ENCODE data around the gene CLASP1. TPM values are rescaled to one million over a fixed set of nuclear protein-coding genes. Genes with fewer than 3 reads are reported as not detected.
"Not testable (repeated sequence)": the region's sequence is repeated elsewhere in the genome, so short reads cannot be mapped to it uniquely, and the experiment has no call there.

Gene CLASP1
- total RNA-seq, 2 experiments from 2014 or later = 64.4 to 75.9 TPM

- ATAC-seq (ENCODE audit: low read depth) = peak; percentile 94
Measured at GRCh38 chr2:121649596-121650314, 493 bp upstream of the CLASP1 start.

GRCh38 chr2:121648206-121649148, 785 bp downstream of the CLASP1 start:
- Mint-ChIP-seq H3K36me3 (peaks cover 12% of the 10 kb centered on the region), H3K27ac (peak overlapping the region; percentile 99), H3K9me3 (no peaks in the 10 kb centered on the region), H3K27me3 (no peaks in the 10 kb centered on the region), H3K4me1 (peaks cover 43% of the 10 kb centered on the region), H3K4me3 (peak overlapping the region; percentile 96)
- ATAC-seq (ENCODE audit: low read depth) = peak; percentile 18
- DNase-seq = peak; percentile 71
- POLR2A ChIA-PET = interaction anchor here (1.2 to 5.0 kb wide), 6 partner anchors 31 to 117 kb away, joined by 3 to 101 read pairs (median 18); partner anchors contain the start of genes NIFK and RNU4ATAC

More at GRCh38 chr2:121649596-121650314, 493 bp upstream of the CLASP1 start:
- Mint-ChIP-seq H3K4me3 (peak overlapping the region; percentile 96), H3K4me1 (peaks cover 46% of the 10 kb centered on the region), H3K27ac (peak overlapping the region; percentile 99), H3K36me3 (peaks cover 19% of the 10 kb centered on the region), H3K27me3 (no peaks in the 10 kb centered on the region), H3K9me3 (no peaks in the 10 kb centered on the region)
- POLR2A ChIA-PET = interaction anchor here (0.5 to 5.0 kb wide), 13 partner anchors 13 to 127 kb away, joined by 3 to 101 read pairs (median 4); partner anchors contain the start of genes NIFK and RNU4ATAC
- peak; percentile 83 for DNase-seq

GRCh38 chr2:121647396-121647795, 1.9 kb downstream of the CLASP1 start:
- Mint-ChIP-seq H3K9me3 (no peaks in the 10 kb centered on the region), H3K36me3 (peaks cover 15% of the 10 kb centered on the region), H3K27ac (peak overlapping the region; percentile 44), H3K27me3 (no peaks in the 10 kb centered on the region), H3K4me3 (peak overlapping the region; percentile 96), H3K4me1 (peaks cover 36% of the 10 kb centered on the region)
- DNase-seq (no peak), ATAC-seq (ENCODE audit: low read depth) (no peak)
- POLR2A ChIA-PET = interaction anchor here (5.0 kb wide), 1 partner anchor 116 kb away, joined by 101 read pairs; the partner anchor contains the start of gene RNU4ATAC

GRCh38 chr2:121644715-121645114, 4.5 kb downstream of the CLASP1 start:
- Mint-ChIP-seq H3K36me3 (peaks cover 23% of the 10 kb centered on the region), H3K27ac (no peak overlapping the region), H3K9me3 (no peaks in the 10 kb centered on the region), H3K27me3 (no peaks in the 10 kb centered on the region), H3K4me1 (peaks cover 32% of the 10 kb centered on the region), H3K4me3 (no peak overlapping the region)
- DNase-seq = no peak
- POLR2A ChIA-PET = no interaction called here
- no peak for ATAC-seq (ENCODE audit: low read depth)

DNA sequence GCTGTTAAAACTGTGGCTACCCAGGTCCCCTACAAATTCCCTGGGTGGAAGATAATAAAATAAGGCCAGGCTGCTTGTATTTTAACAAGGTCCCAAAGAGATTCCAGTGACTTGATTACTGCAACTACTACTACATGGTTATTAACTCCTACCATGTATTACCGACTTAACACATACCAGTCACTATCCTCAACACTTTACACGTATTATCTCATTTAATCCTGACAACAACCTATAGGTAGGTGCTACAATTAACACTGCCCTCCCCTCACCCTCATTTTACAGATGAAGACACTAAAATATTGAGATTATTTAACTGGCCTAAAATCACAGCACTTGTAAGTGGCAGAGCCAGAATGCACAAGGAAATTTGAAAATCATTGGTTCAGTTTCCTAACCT, 5.4 kb downstream of the CLASP1 start:
- H3K4me1 Mint-ChIP-seq = peaks cover 32% of the 10 kb centered on the region
- peaks cover 2% of the 10 kb centered on the region for H3K9me3 Mint-ChIP-seq
- no peaks in the 10 kb centered on the region for H3K27me3 Mint-ChIP-seq
- H3K27ac Mint-ChIP-seq = no peak overlapping the region
- ATAC-seq (ENCODE audit: low read depth) (no peak), DNase-seq (no peak)
- H3K4me3 Mint-ChIP-seq = no peak overlapping the region
- peaks cover 30% of the 10 kb centered on the region for H3K36me3 Mint-ChIP-seq
- POLR2A ChIA-PET = interaction anchor here (2.0 kb wide), 1 partner anchor 113 kb away, joined by 7 read pairs; the partner anchor contains the start of gene RNU4ATAC

DNA sequence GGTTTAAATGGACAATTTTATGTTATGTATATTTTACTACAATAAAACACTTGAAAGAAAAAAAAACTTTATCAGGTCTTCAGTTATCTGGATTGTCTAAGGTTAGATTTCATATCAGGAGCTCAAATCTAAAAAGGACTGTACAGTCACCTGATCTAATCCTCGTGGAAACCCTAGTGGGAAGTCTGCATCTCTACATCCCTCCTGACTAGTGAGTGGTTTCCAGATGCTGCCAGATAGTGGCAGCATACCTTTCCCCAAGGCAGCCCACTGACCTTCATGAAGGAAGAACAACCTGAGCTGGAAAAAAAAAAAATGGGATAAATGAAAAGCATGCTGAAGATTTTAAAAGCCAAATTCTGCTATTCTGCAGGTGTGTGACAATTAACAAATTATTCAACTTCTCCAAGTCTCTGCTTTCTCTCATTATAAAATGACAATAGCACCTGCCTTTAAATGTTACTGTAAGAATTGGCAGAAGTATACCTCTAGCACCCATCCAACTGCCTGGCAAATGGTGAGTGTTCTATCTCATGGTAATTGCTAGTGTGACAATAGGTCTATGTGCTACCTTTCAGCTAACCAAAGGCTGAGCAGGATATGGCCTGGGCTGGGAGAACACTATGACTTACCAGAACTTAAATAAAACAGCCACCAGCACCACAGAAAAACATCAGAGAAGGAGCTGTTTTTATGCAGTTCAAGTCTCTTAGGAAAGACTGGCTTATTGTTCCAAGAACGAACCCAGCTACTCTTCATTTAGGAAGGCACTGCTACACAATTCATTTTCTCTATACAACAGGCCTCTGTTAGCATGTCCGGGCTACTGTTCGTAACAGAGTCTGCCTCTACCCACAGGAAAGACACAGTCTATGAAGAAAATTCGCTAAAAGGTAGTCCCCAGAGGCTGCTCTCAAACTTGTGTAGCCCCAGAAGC, 8.6 kb downstream of the CLASP1 start:
- H3K4me3 Mint-ChIP-seq = no peak overlapping the region
- H3K9me3 Mint-ChIP-seq = peaks cover 9% of the 10 kb centered on the region
- peaks cover 22% of the 10 kb centered on the region for H3K4me1 Mint-ChIP-seq
- POLR2A ChIA-PET = interaction anchor here (0.7 kb wide), 1 partner anchor 110 kb away, joined by 3 read pairs; the partner anchor contains the start of gene RNU4ATAC
- peaks cover 41% of the 10 kb centered on the region for H3K36me3 Mint-ChIP-seq
- H3K27me3 Mint-ChIP-seq = no peaks in the 10 kb centered on the region
- ATAC-seq (ENCODE audit: low read depth) (peak; percentile 60), DNase-seq (no peak)
- peak overlapping the region; percentile 56 for H3K27ac Mint-ChIP-seq

DNA sequence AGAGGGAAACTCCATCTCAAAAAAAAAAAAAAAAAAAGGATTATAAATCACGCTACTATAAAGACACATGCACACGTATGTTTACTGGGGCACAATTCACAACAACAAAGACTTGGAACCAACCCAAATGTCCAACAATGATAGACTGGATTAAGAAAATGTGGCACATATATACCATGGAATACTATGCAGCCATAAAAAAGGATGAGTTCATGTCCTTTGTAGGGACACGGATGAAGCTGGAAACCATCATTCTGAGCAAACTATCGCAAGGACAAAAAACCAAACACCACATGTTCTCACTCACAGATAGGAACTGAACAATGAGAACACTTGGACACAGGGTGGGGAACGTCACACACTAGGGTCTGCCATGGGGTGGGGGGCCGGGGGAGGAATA, 9.4 kb downstream of the CLASP1 start:
- DNase-seq; H3K4me3 Mint-ChIP-seq; H3K27ac Mint-ChIP-seq; H3K27me3 Mint-ChIP-seq; ATAC-seq (ENCODE audit: low read depth); H3K9me3 Mint-ChIP-seq: not testable (repeated sequence)
- H3K4me1 Mint-ChIP-seq = peaks cover 22% of the 10 kb centered on the region
- peaks cover 38% of the 10 kb centered on the region for H3K36me3 Mint-ChIP-seq
- POLR2A ChIA-PET = interaction anchor here (0.7 kb wide), 1 partner anchor 109 kb away, joined by 3 read pairs; the partner anchor contains the start of gene RNU4ATAC

- H3K4me3 Mint-ChIP-seq = no peak overlapping the region
Measured at GRCh38 chr2:121638333-121638732, 10.9 kb downstream of the CLASP1 start.

DNA sequence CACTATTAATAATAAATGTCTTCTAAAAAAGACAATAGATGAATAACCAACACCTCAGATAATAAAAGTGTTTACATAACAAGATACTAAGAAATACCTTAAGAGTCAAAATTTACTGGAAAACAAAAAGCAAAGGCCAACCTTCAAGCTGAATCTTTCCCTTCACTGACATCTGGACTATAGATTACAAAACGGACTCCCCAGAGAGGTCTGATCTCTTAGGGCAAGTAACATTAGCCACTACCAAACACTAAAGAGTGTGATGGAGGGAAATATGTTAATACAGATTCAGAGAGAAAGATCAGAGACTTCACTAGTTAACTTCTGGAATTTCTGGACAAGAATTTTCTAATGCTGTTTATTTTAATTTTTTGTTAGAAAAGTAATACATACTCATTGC, 13.9 kb downstream of the CLASP1 start:
- ATAC-seq (ENCODE audit: low read depth) (no peak), DNase-seq (no peak)
- H3K4me1 Mint-ChIP-seq = peaks cover 26% of the 10 kb centered on the region
- POLR2A ChIA-PET = no interaction called here
- no peak overlapping the region for H3K27ac Mint-ChIP-seq
- H3K9me3 Mint-ChIP-seq = peaks cover 9% of the 10 kb centered on the region
- H3K4me3 Mint-ChIP-seq = no peak overlapping the region
- H3K27me3 Mint-ChIP-seq = no peaks in the 10 kb centered on the region
- peaks cover 29% of the 10 kb centered on the region for H3K36me3 Mint-ChIP-seq

More at GRCh38 chr2:121638333-121638732, 10.9 kb downstream of the CLASP1 start:
- DNase-seq (no peak), ATAC-seq (ENCODE audit: low read depth) (no peak)
- Mint-ChIP-seq H3K27me3 (no peaks in the 10 kb centered on the region), H3K27ac (no peak overlapping the region), H3K9me3 (peaks cover 9% of the 10 kb centered on the region), H3K4me1 (peaks cover 32% of the 10 kb centered on the region), H3K36me3 (peaks cover 38% of the 10 kb centered on the region)
- POLR2A ChIA-PET = no interaction called here

- peaks cover 26% of the 10 kb centered on the region for H3K4me1 Mint-ChIP-seq
- POLR2A ChIA-PET = interaction anchor here (0.7 to 0.9 kb wide), 2 partner anchors 65 to 67 kb away, joined by 3 read pairs; no protein-coding TSS in a partner anchor
- DNase-seq = no peak
- ATAC-seq (ENCODE audit: low read depth) = peak; percentile 61
- H3K27ac Mint-ChIP-seq = peak overlapping the region; percentile 47
- peaks cover 9% of the 10 kb centered on the region for H3K9me3 Mint-ChIP-seq
- H3K36me3 Mint-ChIP-seq = peaks cover 25% of the 10 kb centered on the region
- H3K27me3 Mint-ChIP-seq = no peaks in the 10 kb centered on the region
- peak overlapping the region; percentile 11 for H3K4me3 Mint-ChIP-seq
Measured at GRCh38 chr2:121634354-121635307, 14.6 kb downstream of the CLASP1 start.

GRCh38 chr2:121633463-121633862, 15.8 kb downstream of the CLASP1 start:
- H3K4me3 Mint-ChIP-seq = no peak overlapping the region
- H3K27me3 Mint-ChIP-seq = no peaks in the 10 kb centered on the region
- H3K27ac Mint-ChIP-seq = no peak overlapping the region
- no peak for DNase-seq
- peaks cover 24% of the 10 kb centered on the region for H3K36me3 Mint-ChIP-seq
- POLR2A ChIA-PET = interaction anchor here (1.5 kb wide), 1 partner anchor 17 kb away, joined by 5 read pairs; no protein-coding TSS in a partner anchor
- no peak for ATAC-seq (ENCODE audit: low read depth)
- peaks cover 7% of the 10 kb centered on the region for H3K9me3 Mint-ChIP-seq
- peaks cover 26% of the 10 kb centered on the region for H3K4me1 Mint-ChIP-seq

All from activated naive CD8-positive, alpha-beta T cell treated with anti-CD3 and anti-CD28 coated beads, Interleukin-2, amount 10 ng/mL, durations not matched to agents 7 days and 5 days (primary cell).